ENCODE data around the gene RUFY3. TPM values are rescaled to one million over a fixed set of nuclear protein-coding genes. Genes with fewer than 3 reads are reported as not detected.

Gene RUFY3
- total and polyA plus RNA-seq, 5 donors from 2014 or later = 0.79 to 14.9 (median 1.8) TPM

- Histone ChIP-seq H3K27ac (ENCODE audit: insufficient read depth, low read length, poor library complexity, severe bottlenecking) (no peak overlapping the region), H3K9me3 (ENCODE audit: control insufficient read depth in 2 of 2, low read length in 2 of 2) (no peaks in the 10 kb centered on the region), H3K4me1 (ENCODE audit: control insufficient read depth, insufficient read depth, low read length, poor library complexity, severe bottlenecking) (peaks cover 6% of the 10 kb centered on the region), H3K4me3 (ENCODE audit: low read depth, low read length) (no peak overlapping the region), H3K27me3 (ENCODE audit: control insufficient read depth, insufficient read depth, low read length) (no peaks in the 10 kb centered on the region), H3K36me3 (ENCODE audit: control insufficient read depth, insufficient read depth, low read length) (no peaks in the 10 kb centered on the region)
- H3K27ac Mint-ChIP-seq = peak overlapping the region in 2 of 3 donors; percentile 4 to 71
- DNase-seq (no peak), ATAC-seq (ENCODE audit: low read depth in 2 of 2) (no peak)
- no peak overlapping the region for H3K4me3 Mint-ChIP-seq
- no peaks in the 10 kb centered on the region for H3K36me3 Mint-ChIP-seq
- peaks cover 0 to 1% (median 0%) of the 10 kb centered on the region in 7 donors for H3K9me3 Mint-ChIP-seq
- H3K4me1 Mint-ChIP-seq = peaks cover 5 to 9% (median 7%) of the 10 kb centered on the region in 4 donors
- peaks cover 4% of the 10 kb centered on the region for H3K27me3 Mint-ChIP-seq
These were observed 20.3 kb downstream of the RUFY3 start for GRCh38 chr4:70741867-70742658.

GRCh38 chr4:70743731-70744130 is 22.0 kb downstream of the RUFY3 start:
- Histone ChIP-seq H3K4me3 (ENCODE audit: low read depth, low read length) (no peak overlapping the region), H3K27me3 (ENCODE audit: control insufficient read depth, insufficient read depth, low read length) (no peaks in the 10 kb centered on the region), H3K36me3 (ENCODE audit: control insufficient read depth, insufficient read depth, low read length) (no peaks in the 10 kb centered on the region), H3K27ac (ENCODE audit: insufficient read depth, low read length, poor library complexity, severe bottlenecking) (no peak overlapping the region), H3K9me3 (ENCODE audit: control insufficient read depth in 2 of 2, low read length in 2 of 2) (no peaks in the 10 kb centered on the region), H3K4me1 (ENCODE audit: control insufficient read depth, insufficient read depth, low read length, poor library complexity, severe bottlenecking) (no peaks in the 10 kb centered on the region)
- Mint-ChIP-seq H3K4me3 (no peak overlapping the region), H3K36me3 (no peaks in the 10 kb centered on the region), H3K4me1 (peaks cover 0 to 4% (median 2%) of the 10 kb centered on the region in 4 donors), H3K9me3 (peaks cover 0 to 1% (median 0%) of the 10 kb centered on the region in 7 donors), H3K27ac (no peak overlapping the region), H3K27me3 (peaks cover 4% of the 10 kb centered on the region)
- no peak for DNase-seq
- ATAC-seq (ENCODE audit: low read depth in 2 of 2) = no peak

GRCh38 chr4:70746179-70746839 is 24.5 kb downstream of the RUFY3 start:
- Mint-ChIP-seq H3K4me1 (peaks cover 0 to 8% (median under 1%) of the 10 kb centered on the region in 4 donors), H3K27ac (no peak overlapping the region), H3K36me3 (no peaks in the 10 kb centered on the region), H3K9me3 (peaks cover 0 to 2% (median 0%) of the 10 kb centered on the region in 7 donors), H3K4me3 (no peak overlapping the region), H3K27me3 (peaks cover 4% of the 10 kb centered on the region)
- Histone ChIP-seq H3K4me1 (ENCODE audit: control insufficient read depth, insufficient read depth, low read length, poor library complexity, severe bottlenecking) (no peaks in the 10 kb centered on the region), H3K4me3 (ENCODE audit: low read depth, low read length) (no peak overlapping the region), H3K36me3 (ENCODE audit: control insufficient read depth, insufficient read depth, low read length) (no peaks in the 10 kb centered on the region), H3K27me3 (ENCODE audit: control insufficient read depth, insufficient read depth, low read length) (no peaks in the 10 kb centered on the region), H3K9me3 (ENCODE audit: control insufficient read depth in 2 of 2, low read length in 2 of 2) (no peaks in the 10 kb centered on the region), H3K27ac (ENCODE audit: insufficient read depth, low read length, poor library complexity, severe bottlenecking) (no peak overlapping the region)
- DNase-seq (no peak), ATAC-seq (ENCODE audit: low read depth in 2 of 2) (no peak)

GRCh38 chr4:70747874-70748273 is 26.1 kb downstream of the RUFY3 start:
- Mint-ChIP-seq H3K4me3 (no peak overlapping the region), H3K36me3 (no peaks in the 10 kb centered on the region), H3K4me1 (peaks cover 0 to 8% (median 3%) of the 10 kb centered on the region in 4 donors), H3K27ac (no peak overlapping the region), H3K9me3 (peaks cover 0 to 2% (median 0%) of the 10 kb centered on the region in 7 donors), H3K27me3 (no peaks in the 10 kb centered on the region)
- no peak overlapping the region for H3K4me3 ChIP-seq (ENCODE audit: low read depth, low read length)
- ATAC-seq (ENCODE audit: low read depth in 2 of 2) (no peak), DNase-seq (no peak)
- no peaks in the 10 kb centered on the region for H3K9me3 ChIP-seq (ENCODE audit: control insufficient read depth in 2 of 2, low read length in 2 of 2)
- no peaks in the 10 kb centered on the region for H3K36me3 ChIP-seq (ENCODE audit: control insufficient read depth, insufficient read depth, low read length)
- H3K27ac ChIP-seq (ENCODE audit: insufficient read depth, low read length, poor library complexity, severe bottlenecking) = no peak overlapping the region
- H3K27me3 ChIP-seq (ENCODE audit: control insufficient read depth, insufficient read depth, low read length) = no peaks in the 10 kb centered on the region
- H3K4me1 ChIP-seq (ENCODE audit: control insufficient read depth, insufficient read depth, low read length, poor library complexity, severe bottlenecking) = no peaks in the 10 kb centered on the region

- no peak for ATAC-seq (ENCODE audit: low read depth in 2 of 2)
- H3K27me3 Mint-ChIP-seq = no peaks in the 10 kb centered on the region
- no peak overlapping the region for H3K4me3 Mint-ChIP-seq
- no peaks in the 10 kb centered on the region for H3K9me3 ChIP-seq (ENCODE audit: control insufficient read depth in 2 of 2, low read length in 2 of 2)
- peaks cover 0 to 4% (median 2%) of the 10 kb centered on the region in 4 donors for H3K4me1 Mint-ChIP-seq
- H3K36me3 Mint-ChIP-seq = no peaks in the 10 kb centered on the region
- peaks cover 0 to 2% (median 0%) of the 10 kb centered on the region in 7 donors for H3K9me3 Mint-ChIP-seq
- no peaks in the 10 kb centered on the region for H3K36me3 ChIP-seq (ENCODE audit: control insufficient read depth, insufficient read depth, low read length)
- H3K27me3 ChIP-seq (ENCODE audit: control insufficient read depth, insufficient read depth, low read length) = no peaks in the 10 kb centered on the region
- H3K27ac Mint-ChIP-seq = no peak overlapping the region
- no peaks in the 10 kb centered on the region for H3K4me1 ChIP-seq (ENCODE audit: control insufficient read depth, insufficient read depth, low read length, poor library complexity, severe bottlenecking)
- H3K27ac ChIP-seq (ENCODE audit: insufficient read depth, low read length, poor library complexity, severe bottlenecking) = no peak overlapping the region
- DNase-seq = no peak
- H3K4me3 ChIP-seq (ENCODE audit: low read depth, low read length) = no peak overlapping the region
These were observed 27.5 kb downstream of the RUFY3 start for GRCh38 chr4:70749313-70749712.

GRCh38 chr4:70752236-70752635 is 30.5 kb downstream of the RUFY3 start:
- H3K4me3 ChIP-seq (ENCODE audit: low read depth, low read length) = no peak overlapping the region
- no peak overlapping the region for H3K4me3 Mint-ChIP-seq
- no peak overlapping the region for H3K27ac Mint-ChIP-seq
- no peaks in the 10 kb centered on the region for H3K27me3 Mint-ChIP-seq
- H3K4me1 Mint-ChIP-seq = peaks cover 0 to 4% (median 2%) of the 10 kb centered on the region in 4 donors
- no peaks in the 10 kb centered on the region for H3K36me3 ChIP-seq (ENCODE audit: control insufficient read depth, insufficient read depth, low read length)
- DNase-seq = no peak
- no peaks in the 10 kb centered on the region for H3K4me1 ChIP-seq (ENCODE audit: control insufficient read depth, insufficient read depth, low read length, poor library complexity, severe bottlenecking)
- H3K9me3 ChIP-seq (ENCODE audit: control insufficient read depth in 2 of 2, low read length in 2 of 2) = no peaks in the 10 kb centered on the region
- H3K9me3 Mint-ChIP-seq = peaks cover 0 to 2% (median 0%) of the 10 kb centered on the region in 7 donors
- no peaks in the 10 kb centered on the region for H3K27me3 ChIP-seq (ENCODE audit: control insufficient read depth, insufficient read depth, low read length)
- no peak for ATAC-seq (ENCODE audit: low read depth in 2 of 2)
- no peak overlapping the region for H3K27ac ChIP-seq (ENCODE audit: insufficient read depth, low read length, poor library complexity, severe bottlenecking)
- peaks cover 8% of the 10 kb centered on the region for H3K36me3 Mint-ChIP-seq

- H3K9me3 ChIP-seq (ENCODE audit: control insufficient read depth in 2 of 2, low read length in 2 of 2) = no peaks in the 10 kb centered on the region
- no peaks in the 10 kb centered on the region for H3K27me3 ChIP-seq (ENCODE audit: control insufficient read depth, insufficient read depth, low read length)
- Mint-ChIP-seq H3K27me3 (no peaks in the 10 kb centered on the region), H3K36me3 (peaks cover 8% of the 10 kb centered on the region), H3K9me3 (peaks cover 0 to 2% (median 0%) of the 10 kb centered on the region in 7 donors), H3K27ac (no peak overlapping the region), H3K4me1 (peaks cover 0 to 4% (median 2%) of the 10 kb centered on the region in 4 donors), H3K4me3 (no peak overlapping the region)
- no peaks in the 10 kb centered on the region for H3K4me1 ChIP-seq (ENCODE audit: control insufficient read depth, insufficient read depth, low read length, poor library complexity, severe bottlenecking)
- H3K4me3 ChIP-seq (ENCODE audit: low read depth, low read length) = no peak overlapping the region
- DNase-seq (no peak), ATAC-seq (ENCODE audit: low read depth in 2 of 2) (no peak)
- no peak overlapping the region for H3K27ac ChIP-seq (ENCODE audit: insufficient read depth, low read length, poor library complexity, severe bottlenecking)
- no peaks in the 10 kb centered on the region for H3K36me3 ChIP-seq (ENCODE audit: control insufficient read depth, insufficient read depth, low read length)
These were observed 31.9 kb downstream of the RUFY3 start for GRCh38 chr4:70753630-70754029.

Measured in CD4-positive, CD25-positive, alpha-beta regulatory T cell (primary cell).